DND-41 (cell line): ENCODE data around the gene NDOR1.
"Not testable (repeated sequence)": the region's sequence is repeated elsewhere in the genome, so short reads cannot be mapped to it uniquely, and the experiment has no call there.

Experiments used
- ATAC-seq: fragments of 200-7000 bp; cut with Tn5 transposase; 3 replicates; pipeline ENCODE4 v1.9.1; 2021; ENCODE audit warnings: low read depth; ENCODE audit not compliant: insufficient read depth
- DNase-seq: peaks from one replicate; pipeline ENCODE4 v3.0.0-alpha.2; 2020
- H2AFZ ChIP-seq: 2 replicates; pipeline ENCODE4 v1.6.0; 2012; ENCODE audit warnings: low read depth, low read length
- H3K27ac ChIP-seq: 2 replicates; pipeline ENCODE4 v1.5.1; 2012; ENCODE audit warnings: low read length, inconsistent platforms
- H3K27me3 ChIP-seq: fragments of 200-600 bp; sonication (generic); 2 replicates; pipeline ENCODE4 v1.6.0; 2012; ENCODE audit warnings: low read length, mild to moderate bottlenecking, inconsistent platforms; ENCODE audit not compliant: insufficient read depth, poor library complexity
- H3K36me3 ChIP-seq: 2 replicates; pipeline ENCODE4 v1.5.1; 2012; ENCODE audit warnings: low read length, inconsistent platforms; ENCODE audit not compliant: insufficient read depth
- H3K4me1 ChIP-seq: 2 replicates; pipeline ENCODE4 v1.5.1; 2012; ENCODE audit warnings: mild to moderate bottlenecking, low read length; ENCODE audit not compliant: insufficient read depth
- H3K4me2 ChIP-seq: 2 replicates; pipeline ENCODE4 v1.6.0; 2012; ENCODE audit warnings: mild to moderate bottlenecking, moderate library complexity, low read length, inconsistent platforms; ENCODE audit not compliant: insufficient read depth
- H3K4me3 ChIP-seq, 2 experiments: fragments of 200-600 bp in 1 of 2; shearing (Covaris generic) in 1 of 2; 2 replicates each; pipeline ENCODE4 v1.5.1; 2012 to 2016; ENCODE audit warnings: inconsistent platforms in 2 of 2, low read length in 2 of 2, mild to moderate bottlenecking in 2 of 2, low read depth in 1 of 2, moderate library complexity in 1 of 2
- H3K79me2 ChIP-seq: 2 replicates; pipeline ENCODE4 v1.6.0; 2012; ENCODE audit warnings: low read length, inconsistent platforms; ENCODE audit not compliant: insufficient read depth
- H3K9ac ChIP-seq: 2 replicates; pipeline ENCODE4 v1.6.0; 2012; ENCODE audit warnings: low read depth, mild to moderate bottlenecking, inconsistent platforms, low read length, moderate library complexity
- H3K9me3 ChIP-seq: 2 replicates; pipeline ENCODE4 v1.5.1; 2012; ENCODE audit warnings: low read length, moderate library complexity, mild to moderate bottlenecking, inconsistent platforms; ENCODE audit not compliant: insufficient read depth, severe bottlenecking
- H4K20me1 ChIP-seq: 2 replicates; pipeline ENCODE4 v1.6.0; 2012; ENCODE audit warnings: low read length; ENCODE audit not compliant: insufficient read depth
- EZH2 ChIP-seq: IDR thresholded peaks from 3 replicates; pipeline ENCODE4 v1.6.1; 2012; ENCODE audit warnings: borderline replicate concordance, low read depth, mild to moderate bottlenecking, moderate library complexity, low read length, inconsistent platforms; ENCODE audit not compliant: severe bottlenecking
- TF ChIP-seq, protein P1 (sequence below): IDR thresholded peaks from 2 replicates; pipeline ENCODE4 v1.5.1; 2012; ENCODE audit warnings: borderline replicate concordance, low read length, moderate library complexity, mild to moderate bottlenecking; ENCODE audit not compliant: poor library complexity, severe bottlenecking; ENCODE audit errors: extremely low read depth

NDOR1 gene

DNA sequence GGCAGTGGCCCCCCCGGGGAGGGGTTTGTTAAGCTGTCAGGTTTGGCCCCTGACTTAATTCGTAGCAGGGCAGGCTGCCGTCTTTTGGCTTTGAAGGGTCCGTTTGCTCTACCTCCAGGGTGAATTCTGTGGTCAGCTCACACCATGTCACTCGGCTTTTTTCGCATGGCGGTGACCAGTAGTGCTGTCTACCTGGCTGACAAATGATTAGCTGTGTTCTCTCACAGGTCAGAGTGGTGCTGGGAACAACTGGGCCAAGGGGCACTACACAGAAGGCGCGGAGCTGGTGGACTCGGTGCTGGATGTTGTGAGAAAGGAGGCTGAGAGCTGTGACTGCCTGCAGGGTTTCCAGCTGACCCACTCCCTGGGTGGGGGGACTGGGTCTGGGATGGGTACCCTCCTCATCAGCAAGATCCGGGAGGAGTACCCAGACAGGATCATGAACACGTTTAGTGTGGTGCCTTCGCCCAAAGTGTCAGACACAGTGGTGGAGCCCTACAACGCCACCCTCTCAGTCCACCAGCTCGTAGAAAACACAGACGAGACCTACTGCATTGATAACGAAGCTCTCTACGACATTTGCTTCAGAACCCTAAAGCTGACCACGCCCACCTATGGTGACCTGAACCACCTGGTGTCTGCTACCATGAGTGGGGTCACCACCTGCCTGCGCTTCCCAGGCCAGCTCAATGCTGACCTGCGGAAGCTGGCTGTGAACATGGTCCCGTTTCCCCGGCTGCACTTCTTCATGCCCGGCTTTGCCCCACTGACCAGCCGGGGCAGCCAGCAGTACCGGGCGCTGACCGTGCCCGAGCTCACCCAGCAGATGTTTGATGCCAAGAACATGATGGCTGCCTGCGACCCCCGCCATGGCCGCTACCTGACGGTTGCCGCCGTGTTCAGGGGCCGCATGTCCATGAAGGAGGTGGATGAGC lies 37.0 kb downstream of the NDOR1 start:
- H2AFZ ChIP-seq = no peak overlapping the region
- peak overlapping the region; percentile 90 for H3K4me2 ChIP-seq
- no peak for DNase-seq
- H3K79me2 ChIP-seq = peaks cover 25% of the 10 kb centered on the region
- H3K36me3 ChIP-seq = peaks cover 25% of the 10 kb centered on the region
- H3K27me3 ChIP-seq = no peaks in the 10 kb centered on the region
- H3K9me3 ChIP-seq = no peaks in the 10 kb centered on the region
- peak overlapping the region; percentile 81 for H3K9ac ChIP-seq
- H3K27ac ChIP-seq = peak overlapping the region; percentile 60
- H3K4me3 ChIP-seq = peak overlapping the region; percentile 76 to 91; a peak in 3 of 4 replicates
- H4K20me1 ChIP-seq = peaks cover 45% of the 10 kb centered on the region
- TF ChIP-seq EZH2 = no peak
- TF ChIP-seq, protein P1, sequence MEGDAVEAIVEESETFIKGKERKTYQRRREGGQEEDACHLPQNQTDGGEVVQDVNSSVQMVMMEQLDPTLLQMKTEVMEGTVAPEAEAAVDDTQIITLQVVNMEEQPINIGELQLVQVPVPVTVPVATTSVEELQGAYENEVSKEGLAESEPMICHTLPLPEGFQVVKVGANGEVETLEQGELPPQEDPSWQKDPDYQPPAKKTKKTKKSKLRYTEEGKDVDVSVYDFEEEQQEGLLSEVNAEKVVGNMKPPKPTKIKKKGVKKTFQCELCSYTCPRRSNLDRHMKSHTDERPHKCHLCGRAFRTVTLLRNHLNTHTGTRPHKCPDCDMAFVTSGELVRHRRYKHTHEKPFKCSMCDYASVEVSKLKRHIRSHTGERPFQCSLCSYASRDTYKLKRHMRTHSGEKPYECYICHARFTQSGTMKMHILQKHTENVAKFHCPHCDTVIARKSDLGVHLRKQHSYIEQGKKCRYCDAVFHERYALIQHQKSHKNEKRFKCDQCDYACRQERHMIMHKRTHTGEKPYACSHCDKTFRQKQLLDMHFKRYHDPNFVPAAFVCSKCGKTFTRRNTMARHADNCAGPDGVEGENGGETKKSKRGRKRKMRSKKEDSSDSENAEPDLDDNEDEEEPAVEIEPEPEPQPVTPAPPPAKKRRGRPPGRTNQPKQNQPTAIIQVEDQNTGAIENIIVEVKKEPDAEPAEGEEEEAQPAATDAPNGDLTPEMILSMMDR = no peak
- peaks cover 40% of the 10 kb centered on the region for H3K4me1 ChIP-seq
- no peak for ATAC-seq

DNA sequence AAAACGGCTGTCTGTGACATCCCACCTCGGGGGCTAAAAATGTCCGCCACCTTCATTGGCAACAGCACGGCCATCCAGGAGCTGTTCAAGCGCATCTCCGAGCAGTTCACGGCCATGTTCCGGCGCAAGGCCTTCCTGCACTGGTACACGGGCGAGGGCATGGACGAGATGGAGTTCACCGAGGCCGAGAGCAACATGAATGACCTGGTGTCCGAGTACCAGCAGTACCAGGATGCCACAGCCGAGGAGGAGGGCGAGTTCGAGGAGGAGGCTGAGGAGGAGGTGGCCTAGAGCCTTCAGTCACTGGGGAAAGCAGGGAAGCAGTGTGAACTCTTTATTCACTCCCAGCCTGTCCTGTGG lies 37.7 kb downstream of the NDOR1 start:
- ATAC-seq, H2AFZ ChIP-seq, H3K9ac ChIP-seq, H3K9me3 ChIP-seq, H3K27ac ChIP-seq, DNase-seq, H3K27me3 ChIP-seq: not testable (repeated sequence)
- peaks cover 41% of the 10 kb centered on the region for H4K20me1 ChIP-seq
- H3K36me3 ChIP-seq = peaks cover 25% of the 10 kb centered on the region
- peak overlapping the region; percentile 90; the same call in 1 of the 2 replicates for H3K4me2 ChIP-seq
- peak overlapping the region in 1 of 2 experiments; percentile 39; a peak in 1 of 4 replicates for H3K4me3 ChIP-seq
- H3K79me2 ChIP-seq = peaks cover 25% of the 10 kb centered on the region
- H3K4me1 ChIP-seq = peaks cover 40% of the 10 kb centered on the region

DNA sequence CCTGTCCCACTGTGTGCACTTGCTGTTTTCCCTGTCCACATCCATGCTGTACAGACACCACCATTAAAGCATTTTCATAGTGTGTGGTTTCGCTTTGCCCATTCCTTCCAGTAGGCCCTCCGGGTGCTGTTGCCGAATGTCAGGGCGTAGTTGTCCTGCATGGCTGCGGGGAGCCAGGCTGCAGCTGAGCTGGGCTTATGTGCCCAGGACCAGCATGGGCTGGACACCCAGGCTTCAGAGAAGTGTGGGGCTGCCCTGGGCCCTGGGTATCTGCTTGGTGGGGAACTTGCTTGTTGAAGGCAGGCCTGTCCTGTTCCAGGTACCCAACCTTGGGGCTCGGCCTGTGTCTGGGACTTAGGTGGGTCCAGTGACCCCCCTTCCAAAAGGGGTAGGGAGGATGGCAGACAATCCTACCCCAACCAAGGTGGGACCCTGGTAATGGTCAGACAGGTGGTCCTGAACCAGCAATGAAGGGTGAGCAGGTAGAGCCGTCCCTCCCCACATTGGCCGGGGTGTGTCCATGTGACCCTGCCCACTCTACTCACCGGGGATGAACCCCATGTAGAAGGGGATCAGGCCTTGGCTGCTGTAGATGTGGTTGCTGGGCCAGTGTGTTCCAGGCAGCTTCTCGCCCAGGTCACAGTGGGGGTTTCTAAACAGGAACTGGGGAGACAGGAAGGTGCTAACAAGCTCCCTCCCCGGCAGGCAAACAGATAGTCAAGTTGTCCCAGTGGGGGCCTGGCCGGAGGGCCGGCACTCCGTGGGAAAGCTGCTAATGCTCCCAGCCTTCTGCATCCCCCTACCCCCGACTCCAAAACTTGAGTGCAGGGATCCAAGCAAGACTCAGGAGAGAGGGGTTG lies 38.4 kb downstream of the NDOR1 start:
- Histone ChIP-seq H4K20me1 (peaks cover 38% of the 10 kb centered on the region), H3K27ac (no peak overlapping the region), H3K4me2 (peak overlapping the region; percentile 90; the same call in 1 of the 2 replicates), H3K79me2 (peaks cover 25% of the 10 kb centered on the region), H3K4me1 (peaks cover 34% of the 10 kb centered on the region), H3K4me3 (peak overlapping the region in 1 of 2 experiments; percentile 39; a peak in 1 of 4 replicates), H3K9ac (no peak overlapping the region), H2AFZ (no peak overlapping the region), H3K36me3 (peaks cover 25% of the 10 kb centered on the region), H3K9me3 (no peaks in the 10 kb centered on the region), H3K27me3 (no peaks in the 10 kb centered on the region)
- no peak for ATAC-seq
- no peak for DNase-seq
- TF ChIP-seq, protein P1 = no peak
- TF ChIP-seq EZH2 = no peak
